Spleen (tissue), 7 donors: Measurements from ENCODE around the gene GOSR1.

ENCODE experiments used
- POLR2A ChIP-seq, 3 donors: fragments of 450-650 bp; IDR thresholded peaks; one replicate each; pipeline ENCODE4 v1.5.1; 2017; ENCODE audit warnings: antibody characterized with exemption in 3 of 3, mild to moderate bottlenecking in 1 of 3
- POLR2AphosphoS5 ChIP-seq, 3 donors: sonication (generic); formaldehyde crosslinking; IDR thresholded peaks; one replicate each; pipeline ENCODE4 v1.5.1; 2017; ENCODE audit warnings: antibody characterized with exemption in 3 of 3
- TF ChIP-seq, protein P1 (sequence below), 11 experiments: fragments of 200-600 bp in 7 of 11; fragments of 450-650 bp in 4 of 11; sonication (generic) in 4 of 11; IDR thresholded peaks in 8 of 11; conservative IDR thresholded peaks in 3 of 11; 1 replicate in 7 of 11; 2 replicates in 4 of 11; pipeline versions ENCODE4 v1.4.0 to v1.8.0; 2016 to 2021; ENCODE audit warnings: antibody characterized with exemption in 11 of 11, inconsistent platforms in 4 of 11, mild to moderate bottlenecking in 1 of 11
- donor health status: DM: no; HTN: no; CAD: no; lungs with moderate emphysema.
- donor health status: DM: no; HTN: no; CAD: no.
- donor health status: DM: no; HTN: no; CAD: no.

DNA sequence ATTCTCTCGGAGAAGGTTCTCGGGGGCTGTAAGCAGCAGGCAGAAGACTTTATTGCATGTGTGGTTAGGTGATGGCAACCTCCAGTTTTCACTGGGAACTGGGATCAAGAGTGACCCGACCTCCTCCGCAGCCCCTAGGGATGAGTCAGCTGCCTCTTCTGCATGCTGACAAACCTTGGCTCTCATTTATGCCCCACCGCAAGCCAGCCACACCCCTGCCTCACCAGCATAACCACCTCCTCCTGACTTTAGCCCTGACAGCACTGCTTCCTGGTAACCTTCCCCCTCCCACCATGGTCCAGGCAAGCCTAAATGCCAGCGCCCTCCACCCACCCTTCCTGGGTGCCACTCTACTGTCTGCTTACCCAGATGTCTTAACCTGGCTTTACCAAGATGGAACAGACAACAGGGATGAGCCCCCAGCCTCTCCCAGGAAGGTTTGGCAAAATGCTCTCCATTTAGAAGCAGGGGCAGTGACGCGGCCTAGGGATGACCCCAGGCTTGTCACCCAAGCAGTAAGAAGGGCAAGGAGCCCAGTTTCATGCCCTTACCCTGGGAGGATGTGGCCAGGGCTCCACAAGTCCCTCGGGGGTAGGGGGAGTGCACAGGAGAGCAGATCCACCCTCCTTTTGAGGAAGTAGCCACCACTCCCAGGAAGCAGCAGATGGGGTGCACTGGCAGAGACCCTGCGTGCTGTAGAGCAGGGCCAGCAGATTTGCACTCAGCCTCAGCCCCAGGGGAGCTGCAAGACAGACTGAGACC lies 73.5 kb downstream of the GOSR1 start:
- TF ChIP-seq POLR2A (IDR thresholded peaks at IDR 0.05) (no peak), POLR2AphosphoS5 (IDR thresholded peaks at IDR 0.05) (peak in 2 of 3 donors; percentile 74 to 80)
- TF ChIP-seq, protein P1, sequence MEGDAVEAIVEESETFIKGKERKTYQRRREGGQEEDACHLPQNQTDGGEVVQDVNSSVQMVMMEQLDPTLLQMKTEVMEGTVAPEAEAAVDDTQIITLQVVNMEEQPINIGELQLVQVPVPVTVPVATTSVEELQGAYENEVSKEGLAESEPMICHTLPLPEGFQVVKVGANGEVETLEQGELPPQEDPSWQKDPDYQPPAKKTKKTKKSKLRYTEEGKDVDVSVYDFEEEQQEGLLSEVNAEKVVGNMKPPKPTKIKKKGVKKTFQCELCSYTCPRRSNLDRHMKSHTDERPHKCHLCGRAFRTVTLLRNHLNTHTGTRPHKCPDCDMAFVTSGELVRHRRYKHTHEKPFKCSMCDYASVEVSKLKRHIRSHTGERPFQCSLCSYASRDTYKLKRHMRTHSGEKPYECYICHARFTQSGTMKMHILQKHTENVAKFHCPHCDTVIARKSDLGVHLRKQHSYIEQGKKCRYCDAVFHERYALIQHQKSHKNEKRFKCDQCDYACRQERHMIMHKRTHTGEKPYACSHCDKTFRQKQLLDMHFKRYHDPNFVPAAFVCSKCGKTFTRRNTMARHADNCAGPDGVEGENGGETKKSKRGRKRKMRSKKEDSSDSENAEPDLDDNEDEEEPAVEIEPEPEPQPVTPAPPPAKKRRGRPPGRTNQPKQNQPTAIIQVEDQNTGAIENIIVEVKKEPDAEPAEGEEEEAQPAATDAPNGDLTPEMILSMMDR (IDR thresholded peaks at IDR 0.05 in 8 of 11, conservative IDR thresholded peaks at IDR 0.05 in 3 of 11): no peak
